NT2/D1 (cell line): ENCODE measurements around the gene NFASC.

Experiments used
- SUZ12 ChIP-seq: IDR thresholded peaks from 2 replicates; pipeline ENCODE4 v1.6.1; 2011; ENCODE audit not compliant: insufficient read length, insufficient read depth; ENCODE audit errors: extremely low read depth
- YY1 ChIP-seq: IDR thresholded peaks from 2 replicates; pipeline ENCODE4 v1.6.1; 2011; ENCODE audit not compliant: insufficient read length, insufficient read depth
- ZNF274 ChIP-seq: IDR thresholded peaks from 2 replicates; pipeline ENCODE4 v1.6.1; 2011; ENCODE audit warnings: mild to moderate bottlenecking, low read depth, low read length

- no peak for TF ChIP-seq ZNF274
- TF ChIP-seq YY1 = no peak
- TF ChIP-seq SUZ12 = no peak
Observed at GRCh38 chr1:204975568-204976235, 105.0 kb downstream of the NFASC start.
